Astrocyte of the cerebellum (primary cell): ENCODE data around the gene LCLAT1.

Experiments used
- DNase-seq: peaks from one replicate; pipeline ENCODE4 v3.0.0-alpha.2; 2011; ENCODE audit warnings: low read depth
- H3K4me3 ChIP-seq: 2 replicates; pipeline ENCODE4 v1.5.1; 2011; ENCODE audit warnings: mild to moderate bottlenecking, low read depth, low read length, moderate library complexity
- in situ Hi-C: cut with HindIII; loops from 2 replicates; pipeline ENCODE4 v1.10.0; 2017; ENCODE audit warnings: low sequenced_read_pairs
- TF ChIP-seq, protein P1 (sequence below): IDR thresholded peaks from 2 replicates; pipeline ENCODE4 v1.5.1; 2012; ENCODE audit warnings: low read length, low read depth, moderate library complexity, mild to moderate bottlenecking; ENCODE audit errors: missing control alignments

The LCLAT1 gene

DNA sequence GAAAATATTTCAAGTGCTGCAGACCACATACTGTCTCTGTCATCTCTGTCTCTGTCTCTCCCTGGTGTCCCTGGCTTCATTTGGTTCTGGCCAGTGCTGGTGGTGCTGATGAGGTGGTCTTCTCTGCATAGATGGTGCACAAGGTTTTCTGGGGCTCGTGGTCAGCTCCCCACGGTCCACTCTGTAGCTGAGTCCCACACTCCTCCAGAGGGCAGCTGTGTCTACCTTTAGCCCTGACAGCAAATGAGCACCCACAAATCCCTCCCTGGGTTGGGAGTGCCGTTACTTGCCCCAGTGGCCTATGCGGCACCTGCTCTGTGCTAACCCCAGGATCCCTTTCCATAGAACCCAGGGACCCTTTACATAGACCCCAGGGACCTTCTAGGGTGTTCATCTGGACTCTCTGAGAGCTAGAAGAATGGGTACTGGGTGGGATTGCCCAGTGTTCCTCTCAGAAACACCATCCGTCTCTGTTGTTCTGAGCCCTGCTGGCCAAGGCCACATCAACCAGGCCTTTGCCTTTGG is 230.9 kb downstream of the LCLAT1 start:
- in situ Hi-C loops, result no loop called here
- TF ChIP-seq, protein P1, sequence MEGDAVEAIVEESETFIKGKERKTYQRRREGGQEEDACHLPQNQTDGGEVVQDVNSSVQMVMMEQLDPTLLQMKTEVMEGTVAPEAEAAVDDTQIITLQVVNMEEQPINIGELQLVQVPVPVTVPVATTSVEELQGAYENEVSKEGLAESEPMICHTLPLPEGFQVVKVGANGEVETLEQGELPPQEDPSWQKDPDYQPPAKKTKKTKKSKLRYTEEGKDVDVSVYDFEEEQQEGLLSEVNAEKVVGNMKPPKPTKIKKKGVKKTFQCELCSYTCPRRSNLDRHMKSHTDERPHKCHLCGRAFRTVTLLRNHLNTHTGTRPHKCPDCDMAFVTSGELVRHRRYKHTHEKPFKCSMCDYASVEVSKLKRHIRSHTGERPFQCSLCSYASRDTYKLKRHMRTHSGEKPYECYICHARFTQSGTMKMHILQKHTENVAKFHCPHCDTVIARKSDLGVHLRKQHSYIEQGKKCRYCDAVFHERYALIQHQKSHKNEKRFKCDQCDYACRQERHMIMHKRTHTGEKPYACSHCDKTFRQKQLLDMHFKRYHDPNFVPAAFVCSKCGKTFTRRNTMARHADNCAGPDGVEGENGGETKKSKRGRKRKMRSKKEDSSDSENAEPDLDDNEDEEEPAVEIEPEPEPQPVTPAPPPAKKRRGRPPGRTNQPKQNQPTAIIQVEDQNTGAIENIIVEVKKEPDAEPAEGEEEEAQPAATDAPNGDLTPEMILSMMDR, result no peak
- no peak overlapping the region for H3K4me3 ChIP-seq
- DNase-seq, result no peak

DNA sequence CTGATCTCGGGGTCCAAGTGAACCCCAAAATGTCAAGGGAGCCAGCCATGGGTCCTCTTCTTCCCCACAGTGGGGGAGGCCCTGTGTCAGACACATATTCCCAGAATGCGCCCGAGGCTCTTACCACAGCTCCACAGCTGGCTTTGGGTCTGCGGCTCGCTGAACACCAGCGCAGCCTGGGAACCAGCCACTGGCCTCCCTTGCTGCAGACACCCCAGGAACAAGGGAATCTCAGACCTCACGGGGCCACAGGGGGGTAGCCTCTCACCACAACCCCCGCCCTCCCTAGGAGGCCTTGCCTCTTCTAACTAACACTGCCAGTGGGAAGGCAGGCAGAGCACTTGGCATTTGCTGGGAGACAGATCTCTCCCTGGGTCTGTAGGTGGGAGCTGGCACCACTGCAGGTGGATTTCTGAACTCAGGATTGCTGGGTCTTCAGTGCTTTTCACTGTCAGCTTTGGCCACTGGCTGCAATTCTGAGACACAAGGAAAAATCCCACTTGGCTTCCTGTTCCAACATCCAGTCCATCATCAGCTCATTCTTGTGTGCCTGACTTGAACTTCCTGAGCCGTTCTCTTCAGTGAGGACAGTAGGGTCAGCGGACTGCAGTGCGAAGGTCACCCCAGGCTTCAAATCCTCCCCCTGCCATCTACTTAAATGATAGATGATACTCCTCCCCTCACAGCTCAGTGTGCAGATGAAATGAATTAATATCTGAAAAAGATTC is 231.5 kb downstream of the LCLAT1 start:
- in situ Hi-C loops, result no loop called here
- DNase-seq, result no peak
- TF ChIP-seq, protein P1, result no peak
- H3K4me3 ChIP-seq, result no peak overlapping the region

DNA sequence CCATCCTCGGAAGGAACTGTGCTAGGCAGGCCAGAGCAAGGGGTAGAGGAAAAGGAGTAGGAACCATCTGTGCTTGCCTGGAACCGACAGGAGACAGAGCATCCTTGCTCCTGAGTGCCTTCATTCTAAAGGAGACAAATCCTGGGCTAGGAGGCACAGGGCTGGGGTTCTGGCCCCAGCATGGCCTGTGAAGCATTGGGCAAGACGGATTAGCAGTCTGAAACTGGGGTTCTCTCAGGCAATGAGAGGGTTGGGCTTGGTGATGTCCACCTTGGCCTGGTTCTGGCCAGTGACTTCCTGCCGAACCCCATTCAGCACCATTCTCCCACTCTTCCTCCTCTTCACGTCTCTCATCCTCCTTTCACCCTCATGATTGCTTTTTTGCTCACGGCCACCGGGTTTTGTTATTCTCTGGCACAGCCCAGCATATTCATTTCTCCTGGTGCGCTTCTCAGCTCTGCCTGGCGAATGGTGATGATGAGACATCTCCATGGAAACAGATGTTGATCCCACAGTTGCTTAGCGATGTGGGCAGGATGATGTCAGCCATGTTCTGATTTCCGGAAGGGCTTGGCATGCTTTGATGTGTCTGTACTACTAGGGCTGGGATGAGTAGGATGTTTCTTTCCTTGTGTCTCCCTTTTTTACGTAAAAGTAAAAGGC is 232.5 kb downstream of the LCLAT1 start:
- H3K4me3 ChIP-seq, result no peak overlapping the region
- TF ChIP-seq, protein P1, result no peak
- DNase-seq, result no peak
- in situ Hi-C loops, result no loop called here

DNA sequence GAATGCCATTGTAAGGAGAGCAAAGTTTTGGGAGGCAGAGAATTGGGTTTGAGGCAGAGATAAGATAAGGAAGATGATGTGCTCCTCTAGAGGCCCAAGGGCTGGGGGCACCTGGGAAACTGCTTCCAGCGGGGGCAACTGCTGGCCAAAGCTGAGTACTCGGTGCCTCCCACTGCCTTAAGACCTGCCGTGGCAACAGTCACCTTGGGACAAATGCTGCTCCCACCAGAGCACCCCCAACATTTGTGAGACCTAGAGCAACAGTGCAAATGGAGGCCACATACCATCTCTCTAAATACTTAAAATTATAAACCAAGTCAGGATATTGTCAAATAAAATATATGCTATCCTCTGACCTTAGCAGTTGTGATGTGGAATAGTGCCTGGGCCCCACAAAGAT is 233.1 kb downstream of the LCLAT1 start:
- in situ Hi-C loops, result no loop called here
- TF ChIP-seq, protein P1, result no peak
- no peak for DNase-seq
- H3K4me3 ChIP-seq, result no peak overlapping the region

DNA sequence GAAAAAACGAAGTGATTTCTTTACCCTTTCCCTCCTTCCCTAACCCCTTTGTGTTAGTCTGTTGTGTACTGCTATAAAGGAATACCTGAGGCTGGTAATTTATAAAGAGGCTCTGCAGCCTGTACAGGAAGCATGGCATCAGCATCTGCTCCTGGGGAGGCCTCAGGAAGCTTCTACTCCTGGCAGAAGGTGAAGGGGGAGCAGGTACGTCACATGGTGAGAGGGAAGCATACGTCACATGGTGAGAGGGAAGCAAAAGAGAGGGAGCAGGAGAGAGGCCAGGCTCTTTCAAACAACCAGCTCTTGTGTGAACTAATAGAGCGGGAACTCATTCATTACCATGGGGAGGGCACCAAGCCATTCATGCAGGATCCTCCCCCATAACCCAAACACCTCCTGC is 234.0 kb downstream of the LCLAT1 start:
- no peak for DNase-seq
- in situ Hi-C loops, result no loop called here
- H3K4me3 ChIP-seq, result no peak overlapping the region
- TF ChIP-seq, protein P1, result no peak

- no peak overlapping the region for H3K4me3 ChIP-seq
- in situ Hi-C loops, result no loop called here
- TF ChIP-seq, protein P1, result no peak
- no peak for DNase-seq
Observed at GRCh38 chr2:30683236-30683956, 236.3 kb downstream of the LCLAT1 start.
